Kidney epithelial cell (primary cell): Measurements from ENCODE around the gene PHLPP1. TPM values are rescaled to one million over a fixed set of nuclear protein-coding genes. Genes with fewer than 3 reads are reported as not detected.

Experiments used
- DNase-seq: peaks from one replicate; pipeline ENCODE4 v3.0.0-alpha.2; 2010; ENCODE audit warnings: low read depth
- H3K27me3 ChIP-seq: 2 replicates; pipeline ENCODE4 v1.6.0; 2011; ENCODE audit warnings: low read length; ENCODE audit not compliant: control insufficient read depth, insufficient read depth
- H3K36me3 ChIP-seq: 2 replicates; pipeline ENCODE4 v1.5.1; 2011; ENCODE audit warnings: low read length; ENCODE audit not compliant: control insufficient read depth, insufficient read depth
- H3K4me3 ChIP-seq: 2 replicates; pipeline ENCODE4 v1.5.1; 2011; ENCODE audit warnings: low read depth, mild to moderate bottlenecking, control low read depth, low read length
- total RNA-seq: library from RNA; depleted of rRNA; stranded (reverse); fragments of >200 nt; gene quantifications from 2 replicates; pipeline ENCODE4 v1.2.3, GENCODE V29; 2015
- TF ChIP-seq, protein P1 (sequence below): IDR thresholded peaks from 2 replicates; pipeline ENCODE4 v1.5.1; 2011; ENCODE audit warnings: mild to moderate bottlenecking, moderate library complexity, low read length, control low read depth, inconsistent platforms; ENCODE audit not compliant: insufficient read depth, poor library complexity, severe bottlenecking

Gene PHLPP1
- total RNA-seq, 1 donor from 2014 or later: 4.4 TPM

DNA sequence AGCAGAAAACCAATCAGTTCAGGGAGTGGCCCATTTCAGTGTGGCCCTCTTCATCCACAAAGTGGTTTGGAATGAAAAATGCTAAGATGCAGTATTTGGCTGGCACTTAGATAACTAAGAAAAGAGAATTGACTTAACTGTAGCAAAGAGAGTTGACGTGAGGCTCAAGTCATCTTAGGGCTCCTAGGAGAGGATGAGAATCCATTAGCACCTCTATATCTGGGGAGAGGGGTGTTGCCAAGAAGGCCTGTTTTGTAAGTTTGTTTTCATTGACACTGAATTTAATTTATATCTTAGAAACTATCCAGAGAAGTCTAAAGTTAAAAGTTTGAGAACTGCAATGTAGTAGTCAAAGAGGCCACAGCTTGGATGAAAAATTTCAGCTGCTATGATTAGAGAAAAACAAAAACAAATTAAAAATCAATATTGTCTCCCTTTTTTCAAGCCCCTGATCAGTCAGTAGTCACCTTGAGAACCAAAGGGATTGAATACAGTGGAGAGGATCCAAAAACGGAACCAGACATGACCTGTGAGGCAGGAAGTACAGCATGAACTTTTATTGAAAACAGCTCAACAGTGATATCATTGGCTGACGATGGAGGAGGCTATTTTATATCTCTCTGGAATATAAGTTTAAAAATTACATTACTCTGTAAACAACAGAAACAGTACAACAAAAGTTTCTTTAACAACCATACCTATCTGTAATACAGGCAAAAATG, 52.7 kb downstream of the PHLPP1 start:
- no peak for DNase-seq
- TF ChIP-seq, protein P1, sequence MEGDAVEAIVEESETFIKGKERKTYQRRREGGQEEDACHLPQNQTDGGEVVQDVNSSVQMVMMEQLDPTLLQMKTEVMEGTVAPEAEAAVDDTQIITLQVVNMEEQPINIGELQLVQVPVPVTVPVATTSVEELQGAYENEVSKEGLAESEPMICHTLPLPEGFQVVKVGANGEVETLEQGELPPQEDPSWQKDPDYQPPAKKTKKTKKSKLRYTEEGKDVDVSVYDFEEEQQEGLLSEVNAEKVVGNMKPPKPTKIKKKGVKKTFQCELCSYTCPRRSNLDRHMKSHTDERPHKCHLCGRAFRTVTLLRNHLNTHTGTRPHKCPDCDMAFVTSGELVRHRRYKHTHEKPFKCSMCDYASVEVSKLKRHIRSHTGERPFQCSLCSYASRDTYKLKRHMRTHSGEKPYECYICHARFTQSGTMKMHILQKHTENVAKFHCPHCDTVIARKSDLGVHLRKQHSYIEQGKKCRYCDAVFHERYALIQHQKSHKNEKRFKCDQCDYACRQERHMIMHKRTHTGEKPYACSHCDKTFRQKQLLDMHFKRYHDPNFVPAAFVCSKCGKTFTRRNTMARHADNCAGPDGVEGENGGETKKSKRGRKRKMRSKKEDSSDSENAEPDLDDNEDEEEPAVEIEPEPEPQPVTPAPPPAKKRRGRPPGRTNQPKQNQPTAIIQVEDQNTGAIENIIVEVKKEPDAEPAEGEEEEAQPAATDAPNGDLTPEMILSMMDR: no peak
- Histone ChIP-seq H3K36me3 (no peaks in the 10 kb centered on the region), H3K27me3 (no peaks in the 10 kb centered on the region), H3K4me3 (no peak overlapping the region)

DNA sequence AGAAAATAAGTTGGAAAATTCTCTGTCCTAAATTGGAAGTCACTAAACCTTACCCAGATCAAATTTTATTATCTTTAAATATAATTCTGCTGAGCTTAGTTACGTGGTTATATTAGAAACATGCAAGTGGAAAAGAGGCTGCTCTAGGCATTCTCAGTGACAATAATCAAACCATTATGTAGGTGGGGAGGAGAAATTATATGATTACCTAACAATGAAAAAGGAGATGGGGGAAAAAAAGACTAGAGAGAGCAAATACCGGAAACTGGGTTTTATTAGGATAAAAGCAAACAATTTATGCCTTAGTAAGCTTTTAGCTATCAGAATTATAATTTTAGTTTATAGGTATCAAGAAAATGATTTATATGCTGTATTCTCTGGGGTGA, 53.2 kb downstream of the PHLPP1 start:
- DNase-seq: no peak
- Histone ChIP-seq H3K27me3 (no peaks in the 10 kb centered on the region), H3K4me3 (no peak overlapping the region), H3K36me3 (no peaks in the 10 kb centered on the region)
- TF ChIP-seq, protein P1: no peak

DNA sequence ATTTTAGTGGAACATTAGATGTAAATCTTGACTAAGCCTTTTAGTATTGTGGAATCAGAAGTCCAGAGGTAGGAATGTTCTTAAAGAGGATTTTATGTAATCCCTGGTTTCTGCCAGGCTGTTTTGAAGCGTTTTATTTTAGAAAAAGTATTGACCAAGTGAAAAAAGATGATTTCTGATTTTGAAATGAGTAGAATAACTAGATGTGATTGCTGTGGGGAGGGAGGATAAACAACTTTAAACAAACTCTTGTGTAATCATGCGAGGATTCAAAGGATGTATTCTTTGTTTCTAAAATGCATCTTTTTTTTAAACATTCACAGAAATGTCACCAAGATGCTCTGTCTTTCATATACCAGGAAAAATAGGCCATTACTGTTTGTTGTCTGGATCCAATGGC, 53.9 kb downstream of the PHLPP1 start:
- no peak for DNase-seq
- H3K4me3 ChIP-seq: no peak overlapping the region
- H3K27me3 ChIP-seq: no peaks in the 10 kb centered on the region
- no peaks in the 10 kb centered on the region for H3K36me3 ChIP-seq
- TF ChIP-seq, protein P1: no peak

DNA sequence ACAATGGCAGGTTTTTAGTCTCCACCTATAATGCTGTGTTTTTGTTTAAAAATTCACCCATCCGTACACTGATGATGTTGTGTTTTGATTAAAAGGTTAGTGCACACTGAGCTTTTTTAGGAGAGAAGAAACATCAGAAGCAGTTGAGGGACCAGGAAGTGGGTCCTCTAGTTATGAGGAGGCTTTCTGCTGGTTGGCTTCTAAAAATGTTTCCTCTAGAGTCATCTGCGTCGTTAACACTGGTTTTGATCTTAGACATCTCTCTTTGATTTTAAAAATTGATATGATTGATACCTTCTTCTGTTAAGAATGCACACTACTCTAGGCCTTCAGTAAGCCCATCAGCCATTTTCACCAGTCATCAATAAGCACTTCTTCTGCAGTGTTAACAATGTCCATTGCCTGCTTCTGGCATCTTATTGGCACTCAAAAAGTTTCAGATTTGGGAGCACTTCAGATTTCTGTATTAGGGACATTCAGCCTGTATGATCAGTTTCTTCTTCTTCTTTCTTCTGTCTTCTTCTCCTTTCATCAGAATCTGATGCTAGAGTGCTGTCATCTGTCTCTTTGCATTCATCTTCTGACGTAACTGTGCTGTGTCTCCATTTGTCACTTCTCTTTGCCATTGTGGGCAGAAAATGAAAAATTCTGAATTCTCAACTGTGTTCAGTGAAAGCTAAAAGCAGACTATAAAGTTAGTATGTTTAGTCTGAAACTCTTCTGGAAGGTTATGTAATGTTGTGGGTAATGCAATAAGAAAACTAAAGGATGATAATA, 56.3 kb downstream of the PHLPP1 start:
- TF ChIP-seq, protein P1: no peak
- no peaks in the 10 kb centered on the region for H3K36me3 ChIP-seq
- H3K4me3 ChIP-seq: no peak overlapping the region
- H3K27me3 ChIP-seq: no peaks in the 10 kb centered on the region
- no peak for DNase-seq

DNA sequence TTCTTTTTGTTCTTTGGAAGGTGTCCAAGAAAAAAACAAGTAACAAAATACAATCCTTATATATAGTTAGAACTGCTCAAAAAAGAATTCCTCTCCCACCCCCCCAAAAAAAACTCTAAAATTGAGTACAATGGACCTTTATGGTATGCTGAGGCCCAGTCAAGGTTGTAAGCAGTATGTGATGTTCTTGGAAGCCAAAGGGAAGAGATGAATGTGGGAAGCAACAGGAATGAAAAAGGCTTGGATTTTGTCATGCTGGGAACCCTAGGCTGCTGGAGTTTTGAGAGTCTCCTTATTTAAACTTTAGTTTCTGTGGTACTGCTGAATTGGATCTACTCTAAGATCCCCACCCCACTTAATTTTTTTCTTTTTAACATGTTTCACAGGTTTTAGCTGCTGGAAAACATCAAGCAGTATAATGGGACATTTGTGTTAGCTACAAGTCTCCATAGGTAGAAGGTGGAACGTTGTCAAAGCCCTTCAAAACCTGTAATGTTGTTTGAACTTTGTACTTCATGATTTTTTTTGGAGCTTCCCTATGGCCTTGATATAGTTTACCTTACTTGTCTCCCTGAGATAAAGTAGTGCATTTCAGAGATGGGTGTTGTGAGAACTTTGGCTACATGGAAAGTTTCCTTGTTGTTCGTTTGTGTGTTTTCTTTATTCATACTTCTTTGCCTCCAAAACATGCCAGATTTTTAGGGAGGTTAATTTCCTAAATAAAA, 57.7 kb downstream of the PHLPP1 start:
- Histone ChIP-seq H3K36me3 (no peaks in the 10 kb centered on the region), H3K27me3 (no peaks in the 10 kb centered on the region), H3K4me3 (no peak overlapping the region)
- no peak for DNase-seq
- TF ChIP-seq, protein P1: no peak
